Femur (tissue), 1 donor: Measurements from ENCODE around the gene UQCRC1.

ENCODE experiments used
- DNase-seq: peaks from one replicate; pipeline ENCODE4 v3.0.0-alpha.2; 2017

The UQCRC1 gene

DNA sequence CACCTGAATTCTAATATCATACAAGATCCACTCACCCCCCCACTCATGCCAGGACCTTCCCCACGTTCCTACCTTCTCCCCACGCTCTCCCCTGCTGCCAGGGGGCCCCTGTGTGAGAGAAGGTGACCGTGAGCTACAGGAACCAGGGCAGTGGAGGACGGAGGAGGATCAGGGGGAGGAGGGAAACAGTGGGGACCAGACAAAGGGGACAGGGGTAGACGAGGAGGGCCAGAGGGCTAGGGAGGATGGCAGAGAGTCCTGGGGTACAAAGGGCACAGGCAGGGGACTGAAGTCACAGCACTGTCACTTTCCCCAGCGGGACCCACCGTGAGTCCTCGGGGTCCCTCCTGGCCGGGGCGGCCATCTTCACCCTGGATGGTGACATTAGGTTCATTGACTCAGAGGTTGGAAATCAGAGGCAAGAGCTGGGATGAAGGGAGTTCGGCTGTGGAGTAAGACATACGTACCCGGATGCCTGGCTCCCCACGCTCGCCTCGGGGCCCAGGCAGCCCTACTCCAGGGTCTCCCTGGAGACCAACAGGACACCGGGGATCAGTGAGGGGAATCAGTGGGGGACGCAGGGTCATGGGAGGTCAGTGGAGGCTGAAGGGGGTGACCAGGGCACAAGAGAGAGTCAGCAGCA lies 39.5 kb downstream of the UQCRC1 start:
- DNase-seq = no peak

DNA sequence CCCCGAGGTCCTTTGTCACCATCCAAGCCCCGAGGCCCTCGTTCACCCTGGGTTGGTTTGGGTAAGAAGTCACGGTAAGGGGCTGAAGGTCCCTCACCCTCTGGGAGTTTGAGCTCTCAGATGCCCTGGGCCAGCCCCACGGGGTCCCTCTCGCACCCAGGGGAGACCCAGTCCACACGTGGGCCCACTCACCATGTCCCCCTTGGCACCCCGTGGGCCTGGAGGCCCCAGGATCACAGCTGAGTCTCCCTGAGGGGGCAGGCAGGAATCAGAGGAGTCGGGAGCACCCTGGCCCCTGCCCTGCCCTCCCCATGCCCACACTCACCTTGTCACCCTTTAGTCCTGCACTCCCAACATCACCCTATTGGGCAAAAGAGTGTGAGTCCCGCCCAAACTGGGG lies 40.0 kb downstream of the UQCRC1 start:
- DNase-seq = no peak

DNA sequence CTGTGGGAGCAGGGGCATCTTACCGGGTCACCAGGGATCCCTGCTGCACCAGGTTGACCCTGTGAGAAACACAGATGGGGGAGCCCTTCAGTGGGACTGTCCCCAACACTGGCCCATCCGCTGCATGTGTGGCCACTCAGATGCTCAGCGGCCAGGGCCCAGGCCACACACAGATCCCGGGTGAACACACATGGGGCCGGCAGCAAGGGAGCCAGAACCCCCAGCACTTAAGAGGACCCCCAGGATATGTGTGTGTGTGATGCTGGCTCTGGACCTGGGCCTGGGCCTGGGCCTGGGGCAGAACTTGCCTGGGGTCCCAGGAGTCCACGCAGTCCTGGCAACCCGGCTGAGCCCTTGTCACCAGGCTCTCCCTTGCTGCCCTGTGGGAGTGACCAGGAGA lies 41.0 kb downstream of the UQCRC1 start:
- no peak for DNase-seq

DNA sequence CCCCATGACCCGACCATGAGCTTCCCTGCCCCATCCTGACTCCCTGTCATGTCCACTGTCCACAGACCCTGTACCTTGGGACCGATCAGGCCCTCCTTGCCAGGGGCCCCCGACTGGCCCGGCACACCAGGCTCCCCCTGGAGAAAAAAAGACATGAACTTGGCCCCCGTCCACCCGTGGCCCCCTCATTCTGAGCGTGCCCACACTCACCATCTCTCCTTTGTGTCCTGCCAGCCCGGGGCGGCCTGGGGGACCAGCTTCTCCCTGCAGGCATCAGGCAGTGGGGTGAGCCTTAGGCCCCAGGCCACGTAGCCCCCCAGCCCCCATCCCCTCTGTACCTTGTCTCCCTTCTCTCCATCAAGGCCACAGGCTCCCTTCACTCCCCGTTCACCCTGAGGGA lies 41.9 kb downstream of the UQCRC1 start:
- DNase-seq = no peak

DNA sequence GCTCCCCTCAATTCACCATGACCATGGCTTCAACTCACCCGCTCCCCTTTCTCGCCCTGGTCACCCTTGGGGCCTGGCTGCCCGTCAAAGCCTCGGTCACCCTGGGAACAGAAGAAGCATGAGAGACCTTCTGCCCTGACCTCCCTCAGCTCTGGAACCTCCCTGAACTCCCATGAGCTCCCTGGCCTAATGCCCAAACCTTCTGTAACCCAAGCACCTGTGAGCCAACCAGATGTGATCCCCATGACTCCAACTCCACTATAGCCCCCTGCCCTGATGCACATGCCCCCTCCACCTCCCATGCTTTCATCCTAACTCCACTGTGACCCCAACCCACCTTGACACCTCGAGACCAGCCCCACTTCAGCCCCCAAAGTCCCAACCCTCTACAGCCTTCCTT lies 42.4 kb downstream of the UQCRC1 start:
- DNase-seq = no peak

DNA sequence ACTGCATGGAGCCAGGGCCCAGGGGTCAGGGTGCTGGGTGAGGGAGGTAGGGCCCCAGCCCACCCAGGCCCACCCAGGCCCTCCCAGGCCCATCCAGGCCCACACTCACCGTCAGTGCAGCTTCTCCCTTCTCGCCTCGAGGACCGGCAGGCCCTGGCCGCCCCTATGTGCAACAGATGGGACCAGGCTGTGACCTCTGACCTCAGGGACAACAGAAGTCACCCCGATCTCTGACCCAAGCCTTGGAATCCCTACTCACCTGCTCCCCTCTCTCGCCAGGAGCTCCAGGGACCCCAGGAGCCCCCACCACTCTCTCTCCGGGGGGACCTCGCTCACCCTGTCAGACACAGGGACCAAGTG lies 43.1 kb downstream of the UQCRC1 start:
- DNase-seq = no peak

DNA sequence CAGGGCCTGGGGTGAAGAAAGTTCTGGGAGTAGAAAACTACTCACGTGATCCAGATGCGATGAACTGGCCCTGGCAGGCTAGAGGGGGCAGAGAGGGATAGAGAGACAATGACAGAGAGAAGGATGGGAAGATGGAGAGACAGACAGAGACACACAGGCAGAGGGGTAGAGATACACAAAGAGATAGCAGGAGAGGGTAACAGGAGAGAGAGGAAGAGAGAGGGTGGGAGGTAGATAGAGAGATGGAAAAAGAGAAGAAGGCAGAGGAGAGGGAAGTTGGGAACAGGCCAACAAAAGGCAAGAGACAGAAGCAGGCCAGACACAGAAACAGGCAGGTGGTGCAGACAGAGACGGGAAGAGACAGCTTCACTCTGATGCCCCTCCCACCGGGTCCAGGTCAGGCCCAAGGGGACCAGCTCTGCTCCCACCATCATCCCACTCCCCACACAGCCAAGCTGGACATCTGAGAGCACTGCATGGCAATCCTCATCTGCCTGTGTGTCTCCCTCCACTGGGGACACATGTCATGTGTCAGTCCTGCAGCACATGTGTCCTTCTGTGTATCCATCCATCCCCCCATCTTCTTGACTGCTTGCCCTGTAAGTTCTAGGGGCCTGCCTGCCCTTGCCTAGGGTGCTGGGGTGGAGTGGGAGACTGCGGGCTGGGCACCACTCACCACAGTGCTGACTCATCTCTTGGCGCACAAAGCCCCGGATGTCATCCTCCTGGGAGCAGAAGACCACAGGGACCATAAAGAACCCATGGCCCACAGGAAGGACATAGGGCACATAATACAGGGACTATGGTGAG lies 43.6 kb downstream of the UQCRC1 start:
- DNase-seq = no peak

DNA sequence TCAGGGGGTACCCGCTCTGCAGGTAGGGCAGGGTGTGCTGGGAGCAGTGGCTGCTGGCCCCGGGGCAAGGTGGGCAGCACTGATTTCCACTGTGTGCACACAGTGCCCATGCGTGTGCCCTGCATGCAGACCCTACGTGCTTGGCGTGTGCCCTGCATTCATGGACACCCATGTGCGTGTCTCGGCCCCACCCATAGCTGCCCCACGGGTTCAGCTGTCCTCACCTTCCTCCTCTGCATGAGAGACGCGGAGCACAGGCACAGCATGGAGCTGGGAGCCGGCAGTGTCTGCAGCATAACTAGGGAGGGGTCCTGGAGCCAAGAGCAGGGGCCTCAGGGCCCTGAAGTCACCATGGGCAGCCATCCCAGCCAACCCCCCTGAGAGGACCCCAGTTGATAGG lies 44.3 kb downstream of the UQCRC1 start:
- no peak for DNase-seq

DNA sequence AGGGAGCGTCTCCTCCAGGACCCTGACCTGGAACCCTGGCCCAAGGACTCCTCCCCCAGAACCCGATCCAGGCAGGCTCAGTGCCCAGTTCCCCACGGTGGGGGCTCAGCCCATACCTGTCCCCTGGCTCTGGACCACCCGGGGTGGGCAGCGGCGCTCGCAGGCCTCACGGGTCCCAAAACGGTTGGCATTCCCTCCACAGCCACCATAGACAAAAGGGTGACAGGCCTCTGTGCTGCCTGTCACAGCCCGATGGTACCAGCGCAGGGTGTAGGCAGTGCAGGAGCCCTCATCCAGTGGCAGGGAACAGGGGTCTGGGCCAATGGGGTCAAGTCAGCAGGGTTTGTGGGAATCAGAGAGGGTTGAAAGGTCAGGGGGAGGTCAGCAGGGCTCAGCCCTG lies 44.8 kb downstream of the UQCRC1 start:
- DNase-seq = no peak

DNA sequence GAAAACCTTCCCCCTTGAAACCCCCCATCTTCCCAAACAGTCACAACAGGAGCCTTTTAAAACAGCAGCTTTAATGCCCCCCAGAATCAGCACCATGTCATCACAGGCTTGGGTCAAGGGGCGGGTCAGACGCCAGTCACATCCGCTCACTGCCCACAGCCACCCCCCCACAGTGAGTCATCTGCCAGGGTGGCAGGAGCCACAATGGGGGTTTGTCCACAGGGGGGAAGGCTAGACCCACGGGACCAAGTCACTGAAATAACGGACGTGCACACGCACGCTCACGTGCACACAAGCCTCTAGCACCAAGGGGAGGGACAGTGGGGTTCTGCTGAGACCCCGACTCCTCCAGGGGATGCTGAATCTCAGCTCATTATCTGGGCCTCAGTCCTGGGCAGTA lies 45.4 kb downstream of the UQCRC1 start:
- DNase-seq = peak; percentile 74

DNA sequence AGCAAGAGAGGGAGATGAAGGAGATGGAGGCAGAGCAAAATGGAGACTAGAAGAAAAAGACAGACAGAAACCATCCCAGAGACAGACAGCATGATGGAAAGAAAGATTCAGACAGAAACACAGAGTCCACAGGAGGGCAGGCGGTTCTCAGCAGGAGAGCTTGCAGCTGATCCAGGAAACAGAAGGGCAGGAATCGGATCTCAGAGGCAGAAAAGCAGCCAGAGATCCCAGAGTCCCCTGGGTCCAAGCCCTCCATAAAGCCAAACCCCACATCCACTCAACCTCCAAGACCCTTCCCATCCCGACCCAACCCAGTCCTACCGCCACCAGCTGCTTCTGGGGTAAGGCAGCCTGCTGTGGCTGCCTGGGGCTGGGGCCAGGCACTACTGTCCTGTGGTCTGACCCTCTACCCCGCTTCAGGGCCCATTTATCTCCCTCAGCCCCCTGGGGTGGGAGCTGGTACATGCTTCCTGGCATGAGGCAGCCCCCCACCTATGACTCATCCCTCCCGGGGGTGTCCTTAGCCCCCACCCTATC lies 46.0 kb downstream of the UQCRC1 start, which contains the start of gene UCN2:
Gene UCN2 (minus strand): TSS at position 400 of the 537 bp plus-strand sequence. CDS start 657 bp downstream, outside the sequence.
- no peak for DNase-seq

DNA sequence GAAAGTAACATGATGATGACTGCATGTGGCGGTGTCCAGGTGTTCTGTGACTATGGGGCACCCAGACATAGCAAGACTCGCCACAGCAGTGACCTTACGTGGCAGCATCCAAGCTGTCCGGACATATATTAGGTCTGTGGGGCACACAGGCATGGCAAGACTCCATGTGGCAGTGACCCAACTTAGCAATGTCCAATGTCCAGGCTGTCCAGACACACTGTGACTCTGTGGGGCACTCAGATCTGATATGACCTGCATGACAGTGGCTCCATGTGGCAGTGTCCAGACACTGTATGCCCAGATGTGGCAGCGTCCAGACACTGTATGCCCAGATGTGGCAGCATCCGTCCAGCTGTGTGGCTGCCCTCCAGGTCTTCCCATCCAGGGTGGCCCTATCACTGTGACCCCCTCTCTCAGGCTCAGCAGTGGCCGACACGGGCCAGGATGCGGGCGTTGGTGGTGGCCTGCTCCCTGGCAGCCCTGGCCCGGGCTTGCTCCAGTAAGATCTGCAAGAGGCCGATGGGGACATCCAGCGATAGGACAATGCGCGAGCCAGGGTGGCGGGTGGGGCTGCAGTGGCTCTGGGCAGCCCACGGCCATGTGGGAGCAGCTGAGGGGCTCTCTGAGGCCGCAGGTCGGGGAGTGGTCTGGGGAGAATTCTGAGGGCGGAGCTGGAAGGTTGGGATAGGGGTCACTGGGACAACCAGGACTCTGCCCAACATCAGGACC lies 46.9 kb downstream of the UQCRC1 start:
- no peak for DNase-seq

DNA sequence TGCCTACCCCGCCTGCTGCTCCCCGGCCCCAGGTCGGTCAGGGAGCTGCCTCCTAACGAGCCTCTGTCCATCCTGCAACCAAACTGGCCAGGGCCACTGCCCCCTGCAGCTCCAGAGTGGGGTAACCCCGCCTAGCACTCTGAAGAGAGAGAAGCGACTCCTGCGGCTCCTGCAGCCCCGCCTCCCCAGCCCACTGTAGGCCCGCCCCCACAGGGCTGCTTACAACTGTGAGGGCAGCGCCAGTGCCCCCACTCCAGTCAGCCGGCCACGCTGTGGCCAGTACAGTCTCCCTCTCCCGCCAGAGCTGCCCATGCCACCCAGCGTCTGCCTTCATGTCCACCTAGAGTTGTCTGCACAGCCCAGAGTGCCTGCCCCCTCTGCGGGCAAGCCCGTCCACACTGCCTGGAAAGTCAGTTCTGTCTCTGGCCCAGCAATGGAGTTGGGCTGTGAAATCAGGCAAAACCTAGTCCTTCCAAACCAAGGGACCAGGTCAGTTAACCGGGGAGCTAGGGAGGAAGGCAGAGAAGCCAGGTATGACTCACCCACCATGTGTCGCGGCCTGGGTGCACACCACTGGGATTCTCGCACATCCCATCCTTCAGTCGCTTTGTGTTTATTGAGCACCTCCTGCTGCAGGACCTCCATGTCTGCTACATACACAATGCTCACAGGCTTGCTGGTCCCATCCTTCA lies 48.3 kb downstream of the UQCRC1 start:
- peak; percentile 76 for DNase-seq

DNA sequence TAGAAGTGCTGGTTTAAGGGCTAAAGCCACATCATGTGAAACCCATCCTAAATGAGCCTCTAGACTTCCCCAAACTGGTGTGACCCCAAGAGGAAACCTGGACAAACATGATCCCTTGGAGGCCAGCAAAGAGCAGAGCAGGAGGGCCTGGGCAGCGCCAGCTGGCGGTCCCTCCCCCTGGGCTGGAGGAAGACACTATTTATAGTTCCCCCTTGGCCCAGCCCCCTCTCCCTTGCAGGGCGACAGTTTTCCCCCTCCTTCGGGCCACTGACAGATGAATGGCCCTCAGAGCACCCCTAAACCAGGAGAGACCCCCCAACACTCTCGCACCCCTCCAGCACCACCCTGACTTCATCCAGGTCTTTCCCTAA lies 48.8 kb downstream of the UQCRC1 start:
- DNase-seq = peak; percentile 53

DNA sequence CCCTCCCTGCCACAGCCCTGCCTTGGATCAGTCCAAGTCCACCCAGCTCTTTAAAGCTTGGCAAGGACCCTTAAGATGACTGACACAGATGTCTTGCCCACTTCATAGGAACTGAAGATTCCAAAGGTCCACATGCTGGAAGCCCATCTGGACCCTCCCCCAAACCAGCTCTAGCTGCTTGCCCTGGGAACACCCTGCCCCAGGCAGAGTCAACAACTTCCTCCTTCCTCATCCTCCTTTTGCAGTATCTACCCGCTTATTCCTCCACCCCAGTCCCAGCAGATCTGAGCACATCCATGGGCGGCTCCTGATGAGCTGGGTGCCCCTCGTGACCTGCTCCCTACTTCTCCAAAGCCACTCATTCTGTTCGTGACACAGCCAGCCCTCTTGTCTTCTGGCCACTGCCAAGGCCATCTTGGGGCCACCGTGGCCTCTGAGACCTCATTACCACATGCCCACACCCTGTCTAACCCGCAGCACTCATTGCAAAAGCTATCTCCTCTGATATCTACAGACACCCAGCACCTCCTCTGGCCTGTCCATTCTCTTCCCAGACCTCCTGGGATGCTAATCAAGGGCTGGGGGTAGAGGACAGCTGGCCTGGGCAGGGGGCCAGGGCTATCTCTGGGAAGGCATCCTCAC lies 50.8 kb downstream of the UQCRC1 start:
- peak; percentile 51 for DNase-seq

DNA sequence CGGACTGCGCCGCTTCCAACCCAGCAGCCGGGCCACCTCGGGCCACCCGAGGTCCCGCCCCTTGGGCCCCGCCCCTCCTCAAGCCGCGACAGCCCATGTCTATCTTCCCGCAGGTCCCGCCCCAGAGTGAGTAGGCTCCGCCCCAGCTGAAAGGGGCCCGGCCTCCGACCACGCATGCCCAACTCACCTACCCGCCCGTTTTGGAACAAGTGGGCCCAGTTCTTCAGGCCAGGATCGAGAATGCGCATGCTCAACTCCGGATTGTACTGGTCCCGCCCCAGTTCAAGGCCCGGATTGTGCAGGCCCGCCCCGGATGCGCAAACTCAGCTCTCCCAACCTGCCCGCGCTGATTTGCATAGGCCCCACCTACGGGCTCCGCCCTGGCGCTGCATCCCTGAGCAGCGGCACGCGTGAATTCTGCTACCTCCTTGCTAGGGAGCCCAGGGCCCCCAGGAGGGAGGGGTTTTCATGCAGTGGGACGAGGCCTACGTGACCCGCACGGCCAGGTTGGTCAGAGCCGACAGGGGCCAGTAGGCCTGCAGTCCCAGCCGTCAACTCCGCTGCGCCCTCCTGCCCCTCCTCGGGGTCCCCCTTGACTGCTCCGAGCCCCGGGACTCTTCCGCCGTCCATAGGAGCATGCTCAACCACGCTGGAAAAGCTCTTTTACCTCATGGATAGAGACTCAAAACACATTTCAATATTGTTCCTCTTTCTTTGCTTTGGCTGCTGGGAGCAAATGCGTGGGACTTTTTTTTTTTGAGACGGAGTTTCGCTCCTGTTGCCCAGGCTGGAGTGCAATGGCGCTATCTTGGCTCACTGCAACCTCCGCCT lies 52.4 kb downstream of the UQCRC1 start, which contains the start of gene PFKFB4:
Gene PFKFB4 (minus strand): TSS at position 8 of the 831 bp plus-strand sequence. CDS start 26 bp downstream, outside the sequence.
- DNase-seq = peak; percentile 100

DNA sequence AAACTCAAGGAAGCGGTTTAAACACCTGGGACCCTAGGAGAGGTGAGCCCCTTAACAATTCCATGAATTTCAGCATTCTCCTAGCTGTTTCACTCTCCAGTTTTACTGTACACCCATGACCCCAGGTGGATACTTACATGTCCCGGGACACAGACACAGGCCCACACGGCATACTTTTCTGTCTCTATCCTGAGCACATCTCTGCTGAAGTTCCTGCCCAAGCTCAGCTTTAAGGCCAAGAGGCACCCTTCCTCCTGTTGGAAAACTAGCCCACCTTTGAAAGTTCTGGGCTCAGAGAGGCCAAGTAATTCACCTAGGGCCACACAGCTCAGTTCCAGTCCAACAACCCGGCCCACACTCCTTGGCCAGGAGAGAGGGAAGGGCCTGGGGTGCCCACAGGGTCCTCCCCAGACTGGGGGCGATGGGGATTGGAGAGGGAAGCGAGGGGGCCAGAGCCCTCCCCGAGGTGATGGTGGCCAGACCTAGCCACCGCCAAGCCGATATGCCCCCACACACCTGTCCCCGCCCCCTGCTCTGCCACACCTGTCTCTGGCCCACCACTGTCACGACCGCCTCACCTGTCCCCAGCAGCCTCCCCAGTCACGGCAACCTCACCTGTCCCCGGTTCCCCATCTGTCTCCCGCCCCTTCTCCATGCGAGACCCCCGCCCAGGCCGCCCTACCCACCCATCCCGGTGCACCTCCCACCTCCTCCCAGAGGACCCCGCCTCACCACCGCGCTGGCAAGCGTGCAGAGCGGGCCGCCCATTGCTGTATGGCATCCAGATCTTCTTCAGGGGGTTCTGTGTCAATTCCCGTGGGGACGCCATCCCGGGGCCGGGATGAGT lies 53.3 kb downstream of the UQCRC1 start:
- no peak for DNase-seq

DNA sequence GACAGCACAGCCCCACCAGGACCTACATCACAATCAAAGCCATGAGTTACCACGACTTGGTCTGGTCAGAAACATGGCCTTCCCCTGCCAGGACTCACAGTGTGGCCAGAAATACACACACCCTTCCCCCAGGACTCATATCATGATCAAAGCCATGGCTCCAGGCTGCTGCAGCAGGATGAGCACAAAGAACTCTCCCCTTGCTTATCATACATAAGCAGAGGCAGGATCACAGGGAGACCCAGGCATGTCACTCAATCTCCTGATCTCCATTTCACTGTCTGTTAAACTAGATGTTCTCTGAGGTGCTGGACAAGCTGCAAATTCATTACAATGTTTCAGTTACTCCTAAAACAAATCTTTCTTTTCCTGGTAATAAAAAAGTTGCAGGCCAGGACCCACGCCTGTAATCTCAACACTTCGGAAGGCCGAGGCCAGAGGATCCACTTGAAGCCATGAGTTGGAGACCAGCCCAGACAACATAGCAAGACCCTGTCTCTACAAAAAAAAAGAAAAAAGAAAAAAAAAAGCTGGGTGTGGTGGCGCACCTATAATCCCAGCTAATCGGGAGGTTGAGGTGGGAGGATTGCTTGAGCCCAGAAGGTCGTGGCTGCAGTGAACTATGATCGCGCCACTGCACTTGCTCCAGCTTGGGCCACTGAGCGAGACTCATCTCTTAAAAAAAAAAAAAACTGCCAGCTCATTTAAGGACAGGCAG lies 54.1 kb downstream of the UQCRC1 start:
- no peak for DNase-seq
